HG03469 (cell line): ENCODE data around the gene RAG1.

Experiments used
- ATAC-seq: cut with Tn5 transposase; IDR thresholded peaks from one replicate; pipeline ENCODE4 v1.9.1; 2021; ENCODE audit warnings: mild to moderate bottlenecking, moderate library complexity, moderate number of reproducible peaks; ENCODE audit not compliant: unreplicated experiment

RAG1 gene

GRCh38 chr11:36627006-36627405 is 59.2 kb downstream of the RAG1 start:
- ATAC-seq, result no peak

GRCh38 chr11:36627471-36627870 is 59.7 kb downstream of the RAG1 start:
- no peak for ATAC-seq

- ATAC-seq, result no peak
These were observed 60.3 kb downstream of the RAG1 start for GRCh38 chr11:36628141-36628540.

DNA sequence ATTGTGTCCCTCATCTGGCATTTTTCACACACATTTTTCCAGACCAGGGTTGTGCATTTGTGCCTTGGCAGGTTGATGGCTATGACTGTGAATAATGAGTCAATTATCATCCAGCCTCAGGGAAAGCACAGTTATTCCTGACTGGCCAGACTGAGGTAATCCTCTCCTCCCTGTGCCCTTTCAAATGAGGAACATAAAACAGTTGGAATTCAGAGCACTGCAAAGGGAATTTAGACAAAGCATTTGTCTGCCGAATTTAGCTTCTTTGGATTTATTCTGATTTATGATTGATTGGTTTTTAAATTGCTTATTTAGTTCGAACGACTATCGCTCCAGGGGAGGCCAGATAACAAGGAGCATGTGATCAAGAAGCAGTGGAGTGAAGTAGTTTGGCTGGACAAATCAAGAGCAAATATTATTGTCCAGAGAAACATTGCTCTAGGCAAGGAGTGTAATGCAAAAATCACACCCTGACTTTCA is 61.0 kb downstream of the RAG1 start:
- no peak for ATAC-seq
